ENCODE measurements around the gene C1orf146.
"Not testable (repeated sequence)": the region's sequence is repeated elsewhere in the genome, so short reads cannot be mapped to it uniquely, and the experiment has no call there.

The C1orf146 gene

GRCh38 chr1:92273039-92273438 lies 55.3 kb downstream of the C1orf146 start:
- H3K4me3 ChIP-seq (ENCODE audit: low read depth in 1 of 2, low read length in 1 of 2), result no peak overlapping the region
- H3K9me3 ChIP-seq, result no peaks in the 10 kb centered on the region
- H3K27ac ChIP-seq, result no peak overlapping the region
- H3K27me3 ChIP-seq, result no peaks in the 10 kb centered on the region
- peaks cover 46% of the 10 kb centered on the region for H3K36me3 ChIP-seq
- no peaks in the 10 kb centered on the region for H3K4me1 ChIP-seq (ENCODE audit: control insufficient read depth in 1 of 2, insufficient read depth in 1 of 2, low read depth in 1 of 2, low read length in 1 of 2)
- TF ChIP-seq CTCF (IDR thresholded peaks at IDR 0.05), result no peak

DNA sequence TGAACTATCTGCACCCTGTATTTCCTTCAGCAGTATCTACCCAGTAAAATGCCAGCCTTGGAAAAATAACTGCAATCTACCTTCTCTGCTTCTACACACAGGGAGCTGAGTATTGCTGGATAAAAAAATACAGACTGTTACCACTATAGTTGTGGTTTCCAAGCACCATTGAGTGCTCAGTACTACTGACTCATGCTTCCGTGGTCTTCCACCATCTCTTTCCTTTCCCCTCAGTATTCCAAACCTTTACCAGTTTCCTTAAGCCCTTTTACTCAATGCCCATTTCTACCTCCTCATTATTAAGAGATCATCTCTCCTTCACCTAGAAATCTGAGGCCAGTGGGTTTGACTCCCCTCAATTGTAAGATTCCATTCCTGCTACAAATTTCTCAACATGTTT lies 57.2 kb downstream of the C1orf146 start:
- Histone ChIP-seq H3K4me3 (ENCODE audit: low read depth in 1 of 2, low read length in 1 of 2) (no peak overlapping the region), H3K27ac (no peak overlapping the region), H3K36me3 (peaks cover 45% of the 10 kb centered on the region), H3K9me3 (no peaks in the 10 kb centered on the region), H3K27me3 (no peaks in the 10 kb centered on the region), H3K4me1 (ENCODE audit: control insufficient read depth in 1 of 2, insufficient read depth in 1 of 2, low read depth in 1 of 2, low read length in 1 of 2) (no peaks in the 10 kb centered on the region)
- TF ChIP-seq CTCF (IDR thresholded peaks at IDR 0.05), result no peak

DNA sequence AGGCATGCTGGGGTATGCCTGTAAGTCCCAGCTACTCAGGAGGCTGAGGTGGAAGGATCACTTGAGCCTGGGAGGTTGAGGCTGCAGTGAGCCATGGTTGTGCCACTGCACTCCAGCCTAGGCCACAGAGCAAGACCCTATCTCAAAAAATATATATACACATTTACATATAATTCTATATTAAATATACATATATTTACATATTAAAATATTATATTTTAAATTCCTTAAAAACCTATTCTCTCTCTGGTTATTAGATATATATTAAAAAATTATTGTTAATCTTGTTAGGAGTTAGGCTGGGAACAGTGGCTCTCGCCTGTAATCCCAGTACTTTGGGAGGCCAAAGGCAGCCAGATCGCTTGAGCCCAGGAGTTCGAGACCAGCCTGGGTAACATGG lies 58.4 kb downstream of the C1orf146 start:
- peaks cover 44% of the 10 kb centered on the region for H3K36me3 ChIP-seq
- H3K27me3 ChIP-seq, result no peaks in the 10 kb centered on the region
- no peak overlapping the region for H3K27ac ChIP-seq

GRCh38 chr1:92277105-92277723 lies 59.5 kb downstream of the C1orf146 start:
- Histone ChIP-seq H3K4me1 (ENCODE audit: control insufficient read depth in 1 of 2, insufficient read depth in 1 of 2, low read depth in 1 of 2, low read length in 1 of 2) (no peaks in the 10 kb centered on the region), H3K4me3 (ENCODE audit: low read depth in 1 of 2, low read length in 1 of 2) (no peak overlapping the region), H3K27me3 (no peaks in the 10 kb centered on the region), H3K27ac (no peak overlapping the region), H3K36me3 (peaks cover 36% of the 10 kb centered on the region), H3K9me3 (no peaks in the 10 kb centered on the region)
- no peak for TF ChIP-seq CTCF (IDR thresholded peaks at IDR 0.05)

More for the DNA sequence above, 58.4 kb downstream of the C1orf146 start:
- Histone ChIP-seq H3K4me1 (ENCODE audit: control insufficient read depth in 1 of 2, insufficient read depth in 1 of 2, low read depth in 1 of 2, low read length in 1 of 2) (no peaks in the 10 kb centered on the region), H3K9me3 (no peaks in the 10 kb centered on the region), H3K4me3 (ENCODE audit: low read depth in 1 of 2, low read length in 1 of 2) (no peak overlapping the region)
- TF ChIP-seq CTCF (IDR thresholded peaks at IDR 0.05), result no peak

DNA sequence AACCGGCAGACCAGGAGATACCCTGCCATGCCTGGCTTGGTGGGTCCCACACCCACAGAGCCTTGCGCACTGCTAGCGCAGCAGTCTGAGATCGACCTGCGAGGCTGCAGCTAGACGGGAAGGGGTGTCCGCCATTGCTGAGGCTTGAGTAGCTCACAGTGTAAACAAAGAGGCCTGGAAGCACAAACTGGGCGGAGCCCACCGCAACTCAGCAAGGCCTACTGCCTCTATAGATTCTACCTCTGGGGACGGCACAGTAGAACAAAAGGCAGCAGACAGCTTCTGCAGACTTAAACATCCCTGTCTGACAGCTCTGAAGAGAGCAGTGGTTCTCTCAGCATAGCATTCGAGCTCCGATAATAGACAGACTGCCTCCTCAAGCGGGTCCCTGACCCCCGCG lies 62.1 kb downstream of the C1orf146 start:
- H3K27ac ChIP-seq; H3K27me3 ChIP-seq; H3K4me3 ChIP-seq (ENCODE audit: low read depth in 1 of 2, low read length in 1 of 2); H3K4me1 ChIP-seq (ENCODE audit: control insufficient read depth in 1 of 2, insufficient read depth in 1 of 2, low read depth in 1 of 2, low read length in 1 of 2); H3K9me3 ChIP-seq: not testable (repeated sequence)
- peaks cover 30% of the 10 kb centered on the region for H3K36me3 ChIP-seq

DNA sequence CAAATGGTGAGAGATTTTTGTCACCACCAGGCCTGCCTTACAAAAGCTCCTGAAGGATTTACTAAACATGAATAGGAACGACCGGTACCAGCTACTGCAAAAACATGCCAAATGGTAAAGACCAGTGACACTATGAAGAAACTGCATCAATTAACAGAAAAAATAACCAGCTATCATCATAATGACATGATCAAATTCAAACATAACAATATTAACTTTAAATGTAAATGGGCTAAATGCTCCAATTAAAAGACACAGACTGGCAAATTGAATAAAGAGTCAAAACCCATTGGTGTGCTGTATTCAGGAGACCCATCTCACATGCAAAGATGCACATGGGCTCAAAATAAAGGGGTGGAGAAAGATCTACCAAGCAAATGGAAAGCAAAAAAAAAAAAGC lies 63.7 kb downstream of the C1orf146 start:
- H3K36me3 ChIP-seq, result peaks cover 20% of the 10 kb centered on the region
- H3K27ac ChIP-seq; H3K4me3 ChIP-seq (ENCODE audit: low read depth in 1 of 2, low read length in 1 of 2); H3K27me3 ChIP-seq; H3K9me3 ChIP-seq; H3K4me1 ChIP-seq (ENCODE audit: control insufficient read depth in 1 of 2, insufficient read depth in 1 of 2, low read depth in 1 of 2, low read length in 1 of 2): not testable (repeated sequence)
